Measurements from ENCODE around the gene GPBP1L1. TPM values are rescaled to one million over a fixed set of nuclear protein-coding genes. Genes with fewer than 3 reads are reported as not detected.

The GPBP1L1 gene
- total and polyA plus RNA-seq, 9 of the 15 experiments (the other 6 are each of a cell fraction or from before 2014, with no cell fraction given): 86.0 to 216 (median 138) TPM

DNA sequence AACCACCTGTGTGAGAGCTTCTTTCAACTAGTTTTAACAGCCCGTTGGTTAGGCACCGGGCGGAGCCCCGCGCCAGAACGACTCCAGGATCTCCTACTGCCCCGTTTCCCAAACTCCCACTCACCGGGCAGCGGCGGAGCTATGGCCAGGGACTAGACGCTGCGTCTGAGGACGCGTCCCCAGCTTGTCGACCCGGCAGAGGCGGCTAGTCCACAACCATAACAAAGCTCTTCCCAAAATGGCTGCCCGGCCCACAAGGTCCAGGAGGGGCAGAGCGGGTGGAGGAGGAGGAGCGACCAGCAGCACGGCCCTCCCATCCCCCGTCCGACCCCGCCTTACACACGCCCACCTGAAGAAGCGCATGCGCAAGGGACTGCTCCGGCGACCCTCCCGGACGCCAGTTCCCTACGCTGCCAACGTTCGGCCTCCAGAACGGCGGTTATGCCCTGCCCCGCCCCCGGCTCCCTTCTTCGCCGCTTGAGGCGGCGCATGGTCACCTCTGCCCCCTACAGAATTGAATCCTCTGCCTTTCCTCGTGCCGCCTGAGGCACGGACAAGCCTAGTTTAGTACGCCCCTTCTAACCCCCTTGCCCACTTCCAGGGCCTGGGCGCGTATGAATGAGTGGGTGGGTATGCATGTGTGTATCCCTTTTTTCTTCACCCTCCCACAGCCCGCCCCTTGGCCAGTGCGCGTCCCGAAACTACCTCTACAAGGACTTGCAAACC, at the start of gene GPBP1L1 (continued):
- TF ChIP-seq, protein P1, sequence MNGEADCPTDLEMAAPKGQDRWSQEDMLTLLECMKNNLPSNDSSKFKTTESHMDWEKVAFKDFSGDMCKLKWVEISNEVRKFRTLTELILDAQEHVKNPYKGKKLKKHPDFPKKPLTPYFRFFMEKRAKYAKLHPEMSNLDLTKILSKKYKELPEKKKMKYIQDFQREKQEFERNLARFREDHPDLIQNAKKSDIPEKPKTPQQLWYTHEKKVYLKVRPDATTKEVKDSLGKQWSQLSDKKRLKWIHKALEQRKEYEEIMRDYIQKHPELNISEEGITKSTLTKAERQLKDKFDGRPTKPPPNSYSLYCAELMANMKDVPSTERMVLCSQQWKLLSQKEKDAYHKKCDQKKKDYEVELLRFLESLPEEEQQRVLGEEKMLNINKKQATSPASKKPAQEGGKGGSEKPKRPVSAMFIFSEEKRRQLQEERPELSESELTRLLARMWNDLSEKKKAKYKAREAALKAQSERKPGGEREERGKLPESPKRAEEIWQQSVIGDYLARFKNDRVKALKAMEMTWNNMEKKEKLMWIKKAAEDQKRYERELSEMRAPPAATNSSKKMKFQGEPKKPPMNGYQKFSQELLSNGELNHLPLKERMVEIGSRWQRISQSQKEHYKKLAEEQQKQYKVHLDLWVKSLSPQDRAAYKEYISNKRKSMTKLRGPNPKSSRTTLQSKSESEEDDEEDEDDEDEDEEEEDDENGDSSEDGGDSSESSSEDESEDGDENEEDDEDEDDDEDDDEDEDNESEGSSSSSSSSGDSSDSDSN (IDR thresholded peaks at IDR 0.05; ENCODE audit: borderline replicate concordance in 1 of 2, low read depth in 2 of 2, low read length in 2 of 2): 0 out of 4 replicates have a peak, but pooled peaks have one; percentile 5 to 19
- TF ChIP-seq NEUROD1 (IDR thresholded peaks at IDR 0.05; ENCODE audit: borderline replicate concordance, low read depth, low read length, partially characterized antibody): peak; percentile 59
- peak; percentile 17 to 23; a peak in 3 of 4 replicates for TF ChIP-seq FOXK2 (conservative IDR thresholded peaks at IDR 0.05 in 1 of 2, IDR thresholded peaks at IDR 0.05 in 1 of 2; ENCODE audit: low read depth in 2 of 2)
- 0 out of 2 replicates have a peak, but pooled peaks have one; percentile 16 for TF ChIP-seq KDM2B (CRISPR knock-in tag; IDR thresholded peaks at IDR 0.05)
- TF ChIP-seq LARP7 (IDR thresholded peaks at IDR 0.05): no peak
- TF ChIP-seq CBX8 (IDR thresholded peaks at IDR 0.05; ENCODE audit: borderline replicate concordance, extremely low read depth, low read depth, low read length, poor library complexity, severe bottlenecking): no peak
- TF ChIP-seq NR4A1 (CRISPR knock-in tag; IDR thresholded peaks at IDR 0.05): 0 out of 2 replicates have a peak, but pooled peaks have one; percentile 30
- TF ChIP-seq NR4A1 (tag; IDR thresholded peaks at IDR 0.05): no peak
- TF ChIP-seq ZNF445 (CRISPR knock-in tag; IDR thresholded peaks at IDR 0.05; ENCODE audit: low read depth): peak; percentile 74
- TF ChIP-seq PATZ1 (CRISPR knock-in tag; IDR thresholded peaks at IDR 0.05; ENCODE audit: borderline replicate concordance): 0 out of 2 replicates have a peak, but pooled peaks have one; percentile 36
- no peak for TF ChIP-seq SREBF2 (CRISPR knock-in tag; IDR thresholded peaks at IDR 0.05)
- TF ChIP-seq ZNF444 (CRISPR knock-in tag; IDR thresholded peaks at IDR 0.05): peak; percentile 11
- peak; percentile 86 for TF ChIP-seq TAF1 (IDR thresholded peaks at IDR 0.05; ENCODE audit: control insufficient read depth, extremely low read depth, insufficient read depth, low read length, severe bottlenecking)
- TF ChIP-seq, protein P2, sequence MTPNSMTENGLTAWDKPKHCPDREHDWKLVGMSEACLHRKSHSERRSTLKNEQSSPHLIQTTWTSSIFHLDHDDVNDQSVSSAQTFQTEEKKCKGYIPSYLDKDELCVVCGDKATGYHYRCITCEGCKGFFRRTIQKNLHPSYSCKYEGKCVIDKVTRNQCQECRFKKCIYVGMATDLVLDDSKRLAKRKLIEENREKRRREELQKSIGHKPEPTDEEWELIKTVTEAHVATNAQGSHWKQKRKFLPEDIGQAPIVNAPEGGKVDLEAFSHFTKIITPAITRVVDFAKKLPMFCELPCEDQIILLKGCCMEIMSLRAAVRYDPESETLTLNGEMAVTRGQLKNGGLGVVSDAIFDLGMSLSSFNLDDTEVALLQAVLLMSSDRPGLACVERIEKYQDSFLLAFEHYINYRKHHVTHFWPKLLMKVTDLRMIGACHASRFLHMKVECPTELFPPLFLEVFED (CRISPR knock-in tag; conservative IDR thresholded peaks at IDR 0.05): peak; percentile 48; the same call in 1 of the 2 replicates
- TF ChIP-seq PHF20 (IDR thresholded peaks at IDR 0.05; ENCODE audit: partially characterized antibody): peak; percentile 19
- TF ChIP-seq MAZ (CRISPR knock-in tag; conservative IDR thresholded peaks at IDR 0.05 in 1 of 2, IDR thresholded peaks at IDR 0.05 in 1 of 2): peak; percentile 50 to 78
- TF ChIP-seq CREB5 (CRISPR knock-in tag; IDR thresholded peaks at IDR 0.05): peak; percentile 49; the same call in 1 of the 2 replicates
- peak; percentile 2; the same call in 1 of the 2 replicates for TF ChIP-seq RB1 (IDR thresholded peaks at IDR 0.05; ENCODE audit: low read depth)
- TF ChIP-seq OTX1 (CRISPR knock-in tag; IDR thresholded peaks at IDR 0.05): peak; percentile 43; the same call in 1 of the 2 replicates

Data from K562 (cell line).